DMS53 treated with DMSO at 0.1 percent for 48 hours (cell line): Measurements from ENCODE around the gene RAB5B.

Experiments used
- DNase-seq: peaks from one replicate; lab custom pipeline; 2025; ENCODE audit not compliant: unreplicated experiment; lab: John Stamatoyannopoulos, UW

The RAB5B gene

GRCh38 chr12:55973599-55974307 is at the start of gene RAB5B:
TSS of gene RAB5B (plus strand) at chr12:55974078. CDS start at chr12:55986961, 12,883 bp downstream.
- peak; percentile 100 for DNase-seq

GRCh38 chr12:55925371-55925770 is 48.5 kb upstream of the RAB5B start:
- no peak for DNase-seq

DNA sequence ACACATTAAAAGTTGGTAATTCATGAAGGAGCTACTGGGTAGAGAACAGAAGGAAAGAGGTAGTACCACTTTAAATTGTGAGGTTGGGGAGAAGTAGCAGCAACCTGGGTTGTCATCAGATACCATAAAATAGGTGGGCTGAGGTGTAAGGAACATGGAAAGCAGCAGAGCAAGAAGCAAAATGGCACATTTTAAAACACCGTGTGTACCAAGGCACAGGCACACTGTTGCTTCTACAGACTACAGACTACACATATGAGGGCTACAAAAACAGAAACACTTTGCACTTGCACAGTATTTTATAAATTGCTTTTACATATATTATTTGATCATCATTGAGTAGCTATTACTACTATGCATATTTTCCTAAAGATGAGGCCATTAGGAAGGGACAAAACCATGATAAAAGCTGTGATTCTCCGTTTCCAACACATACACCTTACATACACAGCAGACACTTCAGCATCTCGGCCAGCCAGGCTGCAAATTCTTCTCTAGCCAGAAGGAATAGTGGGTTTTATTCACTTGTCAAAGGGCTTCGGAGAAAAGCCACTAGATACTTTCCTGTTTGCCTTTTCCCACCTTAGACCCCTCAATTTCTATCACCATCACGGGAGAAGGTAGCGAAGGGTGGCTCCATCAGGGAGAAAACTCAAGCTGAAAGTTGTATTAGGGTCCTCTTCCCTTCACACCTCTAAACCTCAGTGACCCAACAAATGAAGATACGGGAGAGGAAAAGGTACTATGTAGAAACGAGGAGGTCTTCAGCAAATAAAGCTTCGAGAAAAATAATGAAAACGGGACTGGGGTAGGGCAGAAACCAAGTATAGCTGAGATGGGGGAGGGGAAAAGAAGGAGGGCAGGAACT is 47.8 kb upstream of the RAB5B start:
- DNase-seq = no peak

DNA sequence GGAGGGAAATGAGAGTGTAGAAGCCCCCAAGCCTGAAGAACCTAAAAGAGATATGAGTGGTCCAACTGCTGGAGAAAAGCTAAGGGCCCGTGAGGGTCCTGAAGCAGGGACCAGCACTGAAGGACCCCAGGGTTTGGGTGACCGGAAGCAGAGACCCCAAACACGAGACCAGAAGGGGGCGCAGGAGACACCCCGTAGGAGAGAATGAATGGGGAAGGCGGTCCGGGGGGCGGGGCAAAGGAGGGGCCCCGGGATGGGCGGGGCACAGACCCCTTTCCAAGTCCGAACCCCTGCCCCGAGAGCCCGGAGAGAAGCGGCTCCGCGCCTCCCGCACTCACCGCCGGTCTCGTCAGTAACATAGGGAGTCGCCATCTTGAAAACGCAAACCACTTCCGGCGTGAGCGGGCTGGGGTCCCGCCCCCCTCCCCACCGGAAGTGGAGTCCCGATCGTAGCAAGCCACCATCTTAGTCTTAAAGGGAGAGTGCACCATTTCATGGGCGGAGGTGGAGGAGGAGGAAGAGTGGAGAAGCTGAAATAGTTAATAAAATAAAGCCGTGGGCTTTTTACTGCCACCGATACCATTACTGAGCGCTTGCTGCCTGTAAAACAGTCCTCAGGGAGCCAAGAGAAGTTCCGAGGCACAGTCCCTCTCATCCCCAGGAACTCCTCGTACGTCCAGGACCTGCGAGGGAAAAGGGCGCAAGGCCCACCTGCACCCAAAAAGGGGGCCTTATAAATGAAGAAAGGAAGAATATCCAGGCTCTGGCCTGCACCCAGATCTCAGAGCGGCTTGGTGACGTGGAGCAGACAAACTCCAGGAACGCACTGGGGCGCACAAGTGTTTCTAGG is 46.9 kb upstream of the RAB5B start:
- peak; percentile 72 for DNase-seq

DNA sequence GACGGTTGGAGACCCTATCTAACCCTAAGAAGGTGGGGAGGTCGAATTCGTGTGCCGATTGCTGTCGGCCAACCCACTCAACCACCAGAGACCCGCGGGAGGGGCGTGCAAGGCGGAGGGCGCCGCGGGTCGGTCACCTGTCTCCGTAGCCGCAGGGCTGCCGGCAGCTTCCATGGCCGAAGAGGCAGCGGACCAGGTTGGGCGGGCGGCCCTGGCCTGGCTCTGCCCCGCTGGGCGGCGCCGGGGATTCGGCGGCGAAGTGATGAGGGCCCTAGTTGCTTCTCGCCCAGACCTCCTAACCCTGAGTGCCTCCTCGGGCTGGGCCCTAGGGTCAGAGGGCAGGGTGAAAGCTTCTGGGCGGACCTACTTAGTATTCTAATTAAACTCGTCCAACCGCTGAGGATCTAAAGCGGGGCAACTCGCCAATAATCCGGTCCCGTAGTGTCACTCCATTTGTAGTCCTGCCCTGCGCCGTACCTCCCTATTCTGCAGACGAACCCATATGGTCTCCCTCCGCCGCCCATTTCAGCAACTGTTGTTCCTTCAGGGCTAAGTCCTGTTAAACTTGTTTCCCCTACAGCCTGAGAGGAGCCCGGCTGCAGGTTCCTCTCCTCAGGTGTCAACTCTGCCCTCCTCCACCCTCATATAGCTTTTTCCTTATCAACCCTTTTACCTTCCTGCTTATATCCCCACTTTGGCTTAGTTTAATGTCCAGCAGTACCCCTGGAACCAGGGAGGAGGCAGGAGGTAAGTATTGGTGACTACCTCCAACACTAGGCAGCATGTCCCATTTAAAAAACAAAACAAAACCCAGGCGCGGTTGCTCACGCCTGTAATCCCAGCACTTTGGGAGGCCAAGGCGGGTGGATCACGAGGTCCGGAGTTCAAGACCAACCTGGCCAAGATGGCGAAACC is 46.0 kb upstream of the RAB5B start, which contains the start of gene PYM1:
Gene PYM1 (minus strand): TSS at position 307 of the 915 bp plus-strand sequence. CDS start 133 bp downstream, at position 174.
- DNase-seq = peak; percentile 63

DNA sequence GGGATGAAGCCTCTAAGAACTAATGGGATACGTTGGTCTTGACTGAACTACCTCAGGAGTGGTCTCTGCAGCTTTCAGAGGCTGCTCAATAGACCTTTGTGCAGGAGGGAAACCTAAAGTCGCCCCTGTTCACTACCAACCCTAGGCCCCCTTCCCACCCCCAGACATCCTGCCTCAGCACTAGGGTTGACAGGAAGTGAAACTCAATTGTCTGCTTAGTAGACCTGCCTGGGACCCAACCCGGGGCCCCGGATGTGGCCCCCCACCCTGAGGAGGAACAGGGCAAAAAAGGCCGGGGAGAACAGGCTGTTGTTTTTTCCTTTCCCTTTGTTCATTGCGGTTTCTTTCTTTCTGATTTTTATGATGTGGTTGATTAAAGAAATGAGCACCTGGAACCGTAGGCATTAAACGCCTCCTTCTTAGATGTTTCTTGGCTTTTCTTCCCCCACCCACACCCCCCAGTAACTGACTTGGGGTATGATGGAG is 44.5 kb upstream of the RAB5B start:
- DNase-seq = no peak

- peak; percentile 77 for DNase-seq
These were observed 43.0 kb upstream of the RAB5B start, which contains the start of gene DGKA for GRCh38 chr12:55930771-55931316. TSS of gene DGKA (plus strand) at chr12:55931162. CDS start at chr12:55936504, 5,342 bp downstream.

DNA sequence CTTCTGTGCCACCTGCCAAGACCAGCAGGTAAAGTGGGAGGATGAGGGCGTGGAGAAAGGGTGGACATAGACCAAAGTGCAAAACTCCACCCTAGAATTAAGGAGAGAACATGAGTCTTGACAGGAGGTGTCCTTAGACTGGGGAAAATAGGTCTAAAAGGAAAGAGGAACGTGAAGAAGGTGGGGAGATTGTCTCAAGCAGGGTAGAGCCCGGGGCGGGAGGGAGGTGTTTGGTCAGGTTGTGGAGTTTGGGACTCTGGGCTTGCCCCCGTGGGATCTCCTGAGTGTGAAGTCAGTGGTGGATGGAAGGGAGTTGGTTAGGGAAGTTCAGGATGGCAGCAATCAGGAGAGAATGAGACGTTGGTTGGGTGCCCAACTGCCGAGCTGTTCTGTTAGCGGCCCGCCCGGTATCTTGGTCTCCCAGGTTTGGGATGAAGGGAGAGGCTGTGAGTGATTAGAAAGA is 42.5 kb upstream of the RAB5B start:
- DNase-seq = no peak

DNA sequence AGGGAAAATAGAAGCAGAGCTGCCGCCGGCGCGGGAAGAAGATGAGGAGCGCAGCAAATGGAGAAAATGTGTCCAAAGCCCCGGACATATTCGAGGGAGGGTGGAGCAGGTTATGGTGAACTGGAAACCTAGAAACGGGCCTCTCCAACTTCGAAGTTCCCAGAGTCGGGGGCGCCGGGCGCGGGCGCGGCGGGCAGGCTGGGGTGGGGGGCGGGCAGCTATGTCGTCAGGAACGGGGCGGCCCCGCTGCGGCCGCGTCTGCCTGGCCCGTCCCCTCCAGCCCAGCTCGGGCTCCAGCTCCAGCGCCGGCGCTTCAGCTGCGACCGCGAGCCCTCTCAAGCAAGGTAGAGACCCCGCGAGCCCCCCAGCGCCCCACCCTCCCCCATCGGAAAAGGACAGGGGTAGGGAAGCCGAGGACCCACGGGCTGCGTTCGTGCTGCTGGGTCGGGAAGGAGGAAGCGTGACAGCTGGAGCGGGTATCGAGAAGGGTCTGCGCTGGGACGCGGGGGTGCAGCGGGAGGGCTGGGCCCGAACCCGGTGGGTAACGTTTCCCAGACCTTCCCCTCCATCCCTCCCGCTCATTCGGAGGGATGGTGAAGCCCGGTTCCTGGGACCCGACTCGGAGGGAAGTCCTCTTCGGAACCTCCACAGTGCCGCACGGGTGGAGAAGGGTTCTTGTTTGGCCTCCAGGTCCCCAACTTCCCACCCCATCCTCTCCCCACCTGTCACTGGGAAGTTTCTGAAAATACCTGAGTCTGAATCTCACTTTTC is 41.9 kb upstream of the RAB5B start:
- DNase-seq = no peak

GRCh38 chr12:55932551-55932910 is 41.3 kb upstream of the RAB5B start:
- no peak for DNase-seq

- DNase-seq = no peak
These were observed 40.6 kb upstream of the RAB5B start for GRCh38 chr12:55933169-55933798.

GRCh38 chr12:55933799-55934742 is 39.8 kb upstream of the RAB5B start:
- no peak for DNase-seq

DNA sequence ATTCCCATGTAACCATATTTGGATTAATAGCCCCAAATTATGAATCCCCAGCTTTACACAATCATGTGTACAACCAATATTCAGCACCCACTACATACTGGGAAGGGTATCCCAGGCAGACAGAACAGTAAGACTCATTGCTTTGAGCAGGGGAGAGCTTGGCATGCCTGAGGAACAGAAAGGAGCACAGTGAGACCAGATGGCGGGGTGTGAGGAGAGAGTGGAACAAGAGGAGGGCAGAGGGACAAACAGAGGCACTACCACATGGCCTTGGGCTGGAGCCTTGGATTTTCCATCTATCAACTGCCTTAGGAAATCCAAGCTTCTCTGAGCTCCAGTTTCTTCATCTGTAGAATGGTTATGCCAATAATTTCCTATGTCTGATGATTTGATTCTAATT is 39.1 kb upstream of the RAB5B start:
- DNase-seq = no peak

DNA sequence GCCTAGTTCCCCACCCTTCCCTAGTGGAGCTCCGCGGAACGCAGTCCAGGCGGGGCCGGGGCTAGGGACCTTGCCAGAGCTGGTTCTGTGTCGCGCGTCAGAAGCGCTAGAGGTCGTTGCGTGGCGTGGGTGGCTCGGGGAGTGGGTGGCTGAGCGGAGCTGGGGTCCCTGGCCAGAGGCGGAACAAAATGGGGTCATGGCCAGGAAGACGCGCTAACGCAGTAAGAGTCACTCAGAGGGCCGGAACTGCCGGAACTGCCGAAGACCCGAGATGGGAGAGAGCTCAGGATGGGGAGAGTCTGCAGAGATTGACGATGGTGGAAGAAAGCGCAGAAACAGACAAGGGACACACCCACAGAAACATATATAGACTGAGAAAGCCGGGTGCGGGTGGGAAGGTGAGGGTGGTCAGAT is 38.1 kb upstream of the RAB5B start:
- no peak for DNase-seq

- no peak for DNase-seq
These were observed 35.9 kb upstream of the RAB5B start for GRCh38 chr12:55937981-55938380.

DNA sequence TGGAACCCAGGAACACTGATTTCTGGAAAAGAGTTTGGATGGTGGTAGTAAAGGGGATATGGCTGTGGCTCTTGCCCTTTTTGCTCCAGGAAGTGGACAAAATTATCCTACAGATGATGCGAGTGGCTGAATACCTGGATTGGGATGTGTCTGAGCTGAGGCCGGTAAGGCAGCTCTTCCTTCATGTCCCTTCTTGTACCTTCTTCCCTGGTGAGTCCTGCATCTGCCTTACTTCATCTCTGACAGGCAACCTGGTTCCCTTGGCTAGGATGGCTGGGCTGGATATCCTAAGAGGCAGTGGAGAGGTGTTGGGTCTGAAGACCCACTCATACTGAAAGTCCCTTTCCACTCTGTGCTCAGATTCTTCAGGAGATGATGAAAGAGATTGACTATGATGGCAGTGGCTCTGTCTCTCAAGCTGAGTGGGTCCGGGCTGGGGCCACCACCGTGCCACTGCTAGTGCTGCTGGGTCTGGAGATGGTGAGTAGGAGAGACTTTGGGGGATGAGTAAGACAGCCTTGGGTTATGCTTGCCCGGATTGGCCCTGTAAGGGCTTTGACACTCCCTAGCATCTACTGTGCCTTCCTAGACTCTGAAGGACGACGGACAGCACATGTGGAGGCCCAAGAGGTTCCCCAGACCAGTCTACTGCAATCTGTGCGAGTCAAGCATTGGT is 34.9 kb upstream of the RAB5B start:
- no peak for DNase-seq
